ENCODE data around the gene TMPRSS11B. TPM values are rescaled to one million over a fixed set of nuclear protein-coding genes. Genes with fewer than 3 reads are reported as not detected.

The TMPRSS11B gene
- polyA plus RNA-seq, 1 donor (not counting 4 experiments of a cell fraction or from before 2014, with no cell fraction given): 0.58 TPM

DNA sequence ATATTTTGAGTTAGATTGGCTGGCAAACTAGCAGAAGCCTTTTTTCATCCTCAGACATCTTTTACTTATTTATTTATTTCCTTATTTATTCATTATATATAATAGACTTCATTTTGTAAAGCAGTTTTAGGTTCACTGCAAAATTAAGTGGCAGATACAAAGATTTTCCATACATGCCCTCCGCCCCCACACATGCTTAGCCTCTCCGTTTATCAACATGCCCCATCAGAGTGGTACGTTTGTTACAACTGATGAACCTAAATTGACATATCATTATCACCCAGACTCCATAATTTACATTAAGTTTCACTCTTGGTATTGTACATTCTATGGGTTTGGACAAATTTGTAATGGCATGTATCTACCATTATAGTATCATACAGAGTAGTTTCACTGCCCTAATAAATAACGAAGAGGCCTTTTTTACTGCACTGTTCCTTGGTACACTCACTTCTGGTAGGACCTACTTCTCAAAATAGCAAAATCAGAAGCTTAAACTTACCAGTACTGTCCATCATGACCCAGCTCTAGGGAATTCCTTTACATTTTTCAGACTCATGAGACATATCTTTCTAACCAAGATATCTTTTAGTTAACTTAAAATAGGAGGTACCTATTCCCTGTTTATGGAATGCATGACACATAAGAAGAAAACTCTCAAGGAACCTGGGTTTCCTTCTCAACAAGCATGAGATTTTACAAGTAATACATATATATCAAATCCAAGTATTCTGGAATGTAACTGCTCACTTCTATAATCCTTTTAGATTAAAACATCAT lies 4.8 kb upstream of the TMPRSS11B start:
- no peaks in the 10 kb centered on the region for H4K20me1 ChIP-seq (ENCODE audit: control insufficient read depth, extremely low read depth, insufficient read depth, low read length)
- no peak overlapping the region for H3K4me2 ChIP-seq (ENCODE audit: control insufficient read depth, extremely low read depth, insufficient read depth, low read depth, low read length)
- H3K9me1 ChIP-seq (ENCODE audit: control insufficient read depth, extremely low read depth, insufficient read depth, low read length): no peaks in the 10 kb centered on the region
- H3K9ac ChIP-seq (ENCODE audit: control insufficient read depth, extremely low read depth, insufficient read depth, low read length): no peak overlapping the region
- H3K36me3 ChIP-seq (ENCODE audit: control insufficient read depth in 2 of 2, extremely low read depth in 1 of 2, insufficient read depth in 2 of 2, low read length in 2 of 2): no peaks in the 10 kb centered on the region
- no peak for DNase-seq (ENCODE audit: low read depth, low spot score)
- no peaks in the 10 kb centered on the region for H3K9me3 ChIP-seq (ENCODE audit: control insufficient read depth, low read depth, low read length)
- no peak for FAIRE-seq
- dilution Hi-C loops (cut with MboI; ENCODE audit: extremely low pct_ligation_motif_present, low sequenced_read_pairs): no loop called here
- TF ChIP-seq EZH2 (IDR thresholded peaks at IDR 0.05; ENCODE audit: low read length): no peak
- TF ChIP-seq, protein P1, sequence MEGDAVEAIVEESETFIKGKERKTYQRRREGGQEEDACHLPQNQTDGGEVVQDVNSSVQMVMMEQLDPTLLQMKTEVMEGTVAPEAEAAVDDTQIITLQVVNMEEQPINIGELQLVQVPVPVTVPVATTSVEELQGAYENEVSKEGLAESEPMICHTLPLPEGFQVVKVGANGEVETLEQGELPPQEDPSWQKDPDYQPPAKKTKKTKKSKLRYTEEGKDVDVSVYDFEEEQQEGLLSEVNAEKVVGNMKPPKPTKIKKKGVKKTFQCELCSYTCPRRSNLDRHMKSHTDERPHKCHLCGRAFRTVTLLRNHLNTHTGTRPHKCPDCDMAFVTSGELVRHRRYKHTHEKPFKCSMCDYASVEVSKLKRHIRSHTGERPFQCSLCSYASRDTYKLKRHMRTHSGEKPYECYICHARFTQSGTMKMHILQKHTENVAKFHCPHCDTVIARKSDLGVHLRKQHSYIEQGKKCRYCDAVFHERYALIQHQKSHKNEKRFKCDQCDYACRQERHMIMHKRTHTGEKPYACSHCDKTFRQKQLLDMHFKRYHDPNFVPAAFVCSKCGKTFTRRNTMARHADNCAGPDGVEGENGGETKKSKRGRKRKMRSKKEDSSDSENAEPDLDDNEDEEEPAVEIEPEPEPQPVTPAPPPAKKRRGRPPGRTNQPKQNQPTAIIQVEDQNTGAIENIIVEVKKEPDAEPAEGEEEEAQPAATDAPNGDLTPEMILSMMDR (optimal IDR thresholded peaks at IDR 0.05 in 1 of 3, IDR thresholded peaks at IDR 0.05 in 1 of 3, conservative IDR thresholded peaks at IDR 0.05 in 1 of 3; ENCODE audit: extremely low read depth in 1 of 3, insufficient read depth in 2 of 3, low read length in 3 of 3): no peak
- no peaks in the 10 kb centered on the region for H3K27me3 ChIP-seq (ENCODE audit: control insufficient read depth, extremely low read depth, insufficient read depth, low read length)
- H3K4me1 ChIP-seq (ENCODE audit: control insufficient read depth, extremely low read depth, insufficient read depth, low read length): no peaks in the 10 kb centered on the region
- H2AFZ ChIP-seq (ENCODE audit: control insufficient read depth, low read length): no peak overlapping the region
- H3K4me3 ChIP-seq (ENCODE audit: control insufficient read depth in 2 of 3, extremely low read depth in 1 of 3, insufficient read depth in 2 of 3, low read depth in 1 of 3, low read length in 3 of 3): no peak overlapping the region
- no peaks in the 10 kb centered on the region for H3K79me2 ChIP-seq (ENCODE audit: control insufficient read depth, insufficient read depth, low read length)
- H3K27ac ChIP-seq (ENCODE audit: control insufficient read depth, insufficient read depth, low read length): no peak overlapping the region

DNA sequence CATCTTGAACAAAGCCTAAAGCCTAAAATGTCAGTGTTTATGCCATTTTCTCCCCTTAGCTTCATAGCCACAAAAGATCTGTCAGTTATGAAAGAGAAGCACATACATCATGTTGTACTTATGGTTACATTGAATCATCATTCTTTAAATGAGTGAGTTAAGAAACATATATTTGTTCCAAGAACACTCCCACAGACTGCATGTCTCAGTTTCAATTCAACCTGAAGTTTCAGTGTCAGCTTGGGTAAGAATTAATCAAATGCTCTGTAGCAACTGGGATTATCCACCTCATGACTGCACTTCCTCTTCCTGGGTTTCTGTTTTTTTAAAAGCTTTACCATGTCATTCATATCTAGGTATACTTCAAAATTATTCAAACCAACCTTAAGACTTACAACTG lies 3.9 kb upstream of the TMPRSS11B start:
- Histone ChIP-seq H3K9me1 (ENCODE audit: control insufficient read depth, extremely low read depth, insufficient read depth, low read length) (no peaks in the 10 kb centered on the region), H3K27ac (ENCODE audit: control insufficient read depth, insufficient read depth, low read length) (no peak overlapping the region), H3K27me3 (ENCODE audit: control insufficient read depth, extremely low read depth, insufficient read depth, low read length) (no peaks in the 10 kb centered on the region), H3K36me3 (ENCODE audit: control insufficient read depth in 2 of 2, extremely low read depth in 1 of 2, insufficient read depth in 2 of 2, low read length in 2 of 2) (no peaks in the 10 kb centered on the region), H3K4me1 (ENCODE audit: control insufficient read depth, extremely low read depth, insufficient read depth, low read length) (no peaks in the 10 kb centered on the region), H4K20me1 (ENCODE audit: control insufficient read depth, extremely low read depth, insufficient read depth, low read length) (no peaks in the 10 kb centered on the region), H2AFZ (ENCODE audit: control insufficient read depth, low read length) (peak overlapping the region; percentile 38), H3K79me2 (ENCODE audit: control insufficient read depth, insufficient read depth, low read length) (no peaks in the 10 kb centered on the region), H3K4me3 (ENCODE audit: control insufficient read depth in 2 of 3, extremely low read depth in 1 of 3, insufficient read depth in 2 of 3, low read depth in 1 of 3, low read length in 3 of 3) (no peak overlapping the region), H3K9ac (ENCODE audit: control insufficient read depth, extremely low read depth, insufficient read depth, low read length) (no peak overlapping the region), H3K4me2 (ENCODE audit: control insufficient read depth, extremely low read depth, insufficient read depth, low read depth, low read length) (no peak overlapping the region), H3K9me3 (ENCODE audit: control insufficient read depth, low read depth, low read length) (no peaks in the 10 kb centered on the region)
- DNase-seq (ENCODE audit: low read depth, low spot score) (no peak), FAIRE-seq (peak; percentile 41)
- dilution Hi-C loops (cut with MboI; ENCODE audit: extremely low pct_ligation_motif_present, low sequenced_read_pairs): no loop called here
- TF ChIP-seq, protein P1 (optimal IDR thresholded peaks at IDR 0.05 in 1 of 3, IDR thresholded peaks at IDR 0.05 in 1 of 3, conservative IDR thresholded peaks at IDR 0.05 in 1 of 3; ENCODE audit: extremely low read depth in 1 of 3, insufficient read depth in 2 of 3, low read length in 3 of 3): no peak
- no peak for TF ChIP-seq EZH2 (IDR thresholded peaks at IDR 0.05; ENCODE audit: low read length)
